Esophagus squamous epithelium (tissue), 4 donors: ENCODE data around the gene DTX1.

Experiments
- POLR2A ChIP-seq, 4 donors: fragments of 450-650 bp; IDR thresholded peaks; one replicate each; pipeline ENCODE4 v1.6.1; 2017; ENCODE audit warnings: antibody characterized with exemption in 4 of 4, mild to moderate bottlenecking in 4 of 4, moderate library complexity in 3 of 4
- TF ChIP-seq, protein P1 (sequence below), 6 experiments: fragments of 450-650 bp in 4 of 6; fragments of 200-600 bp in 2 of 6; sonication (generic) in 2 of 6; IDR thresholded peaks; one replicate each; pipeline ENCODE4 v1.5.1; 2016 to 2019; ENCODE audit warnings: antibody characterized with exemption in 6 of 6, mild to moderate bottlenecking in 4 of 6, moderate library complexity in 4 of 6

DNA sequence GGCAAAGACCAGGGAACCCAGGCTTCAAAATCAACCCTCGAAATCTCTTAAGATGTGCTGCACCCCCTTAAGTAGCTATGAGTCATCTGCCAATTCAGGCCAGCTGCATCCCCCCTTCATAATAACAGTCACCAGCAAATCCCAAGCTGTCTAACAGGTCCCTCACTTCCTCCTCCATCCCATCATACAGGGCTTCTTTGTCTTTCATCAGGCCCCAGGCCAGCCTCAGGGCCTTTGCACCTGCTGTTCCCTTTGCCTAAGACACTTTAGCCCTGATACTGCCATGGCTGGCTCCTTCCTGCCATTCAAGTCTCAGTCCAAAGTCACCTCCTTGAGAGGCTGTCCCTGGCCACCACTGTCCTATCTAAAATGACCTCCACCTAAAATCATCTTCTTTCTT, 75.0 kb downstream of the DTX1 start:
- no peak for TF ChIP-seq POLR2A (IDR thresholded peaks at IDR 0.05)
- TF ChIP-seq, protein P1, sequence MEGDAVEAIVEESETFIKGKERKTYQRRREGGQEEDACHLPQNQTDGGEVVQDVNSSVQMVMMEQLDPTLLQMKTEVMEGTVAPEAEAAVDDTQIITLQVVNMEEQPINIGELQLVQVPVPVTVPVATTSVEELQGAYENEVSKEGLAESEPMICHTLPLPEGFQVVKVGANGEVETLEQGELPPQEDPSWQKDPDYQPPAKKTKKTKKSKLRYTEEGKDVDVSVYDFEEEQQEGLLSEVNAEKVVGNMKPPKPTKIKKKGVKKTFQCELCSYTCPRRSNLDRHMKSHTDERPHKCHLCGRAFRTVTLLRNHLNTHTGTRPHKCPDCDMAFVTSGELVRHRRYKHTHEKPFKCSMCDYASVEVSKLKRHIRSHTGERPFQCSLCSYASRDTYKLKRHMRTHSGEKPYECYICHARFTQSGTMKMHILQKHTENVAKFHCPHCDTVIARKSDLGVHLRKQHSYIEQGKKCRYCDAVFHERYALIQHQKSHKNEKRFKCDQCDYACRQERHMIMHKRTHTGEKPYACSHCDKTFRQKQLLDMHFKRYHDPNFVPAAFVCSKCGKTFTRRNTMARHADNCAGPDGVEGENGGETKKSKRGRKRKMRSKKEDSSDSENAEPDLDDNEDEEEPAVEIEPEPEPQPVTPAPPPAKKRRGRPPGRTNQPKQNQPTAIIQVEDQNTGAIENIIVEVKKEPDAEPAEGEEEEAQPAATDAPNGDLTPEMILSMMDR (IDR thresholded peaks at IDR 0.05) = no peak
